ENCODE results near the gene JMJD8. TPM values are rescaled to one million over a fixed set of nuclear protein-coding genes. Genes with fewer than 3 reads are reported as not detected.

The JMJD8 gene
- total and polyA plus RNA-seq, 7 donors = 18.7 to 93.4 (median 52.8) TPM

DNA sequence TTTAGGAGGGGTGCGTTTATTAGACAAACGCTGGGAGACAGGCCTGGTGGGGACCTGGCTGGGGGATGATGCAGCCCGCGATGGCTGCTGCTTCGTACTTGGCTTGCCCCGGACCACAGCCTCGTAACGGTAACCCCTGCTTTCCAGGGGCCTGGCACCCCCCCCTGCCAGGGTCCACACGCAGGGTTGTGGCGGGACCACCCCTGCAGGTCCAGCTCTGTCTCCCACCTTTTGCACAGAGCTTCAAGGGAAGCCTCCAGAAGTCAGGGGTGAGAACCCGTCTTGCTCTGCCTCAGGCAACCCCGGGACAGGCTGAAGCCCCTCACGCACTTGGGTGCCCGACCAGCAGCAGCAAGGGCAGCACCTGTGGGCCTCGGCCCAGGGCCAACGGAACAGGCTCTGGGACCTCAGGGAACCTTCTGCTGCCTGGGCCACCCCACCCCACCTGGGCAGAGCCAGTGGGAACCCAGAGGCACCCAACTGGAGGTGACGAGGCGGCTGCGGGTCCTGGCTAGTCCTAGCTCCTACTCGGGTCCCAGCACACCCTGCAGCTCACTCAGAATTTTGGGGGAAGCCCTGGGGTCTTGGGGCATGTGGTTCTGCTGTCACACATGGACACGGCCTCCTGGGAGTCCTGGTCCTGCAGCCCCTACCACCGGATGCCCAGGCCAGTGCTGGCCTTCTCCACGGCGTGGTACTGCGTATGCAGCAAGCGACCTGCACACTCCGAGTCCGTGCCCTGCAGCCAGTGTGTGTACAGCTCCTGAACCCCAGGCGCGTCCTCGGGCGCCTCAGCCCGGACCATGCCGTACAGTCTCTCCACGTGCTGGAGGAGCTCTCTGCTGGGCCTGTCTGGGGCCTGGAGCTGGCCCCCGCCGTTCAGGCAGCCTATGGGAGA lies 45.9 kb upstream of the JMJD8 start:
- WGBS, 2 donors = 91 to 92% methylated on average over 37 of the region's 37 CpGs
- DNase-seq = no peak
- H3K27me3 ChIP-seq = peaks cover 27 to 43% (median 30%) of the 10 kb centered on the region in 3 donors
- H3K36me3 ChIP-seq = peaks cover 0 to 36% (median 17%) of the 10 kb centered on the region in 4 donors
- intact Hi-C loops (cut with DNase I) = no loop called here
- TF ChIP-seq POLR2A (IDR thresholded peaks at IDR 0.05) (no peak), EP300 (IDR thresholded peaks at IDR 0.05) (no peak), POLR2AphosphoS5 (IDR thresholded peaks at IDR 0.05) (no peak)
- TF ChIP-seq, protein P1, sequence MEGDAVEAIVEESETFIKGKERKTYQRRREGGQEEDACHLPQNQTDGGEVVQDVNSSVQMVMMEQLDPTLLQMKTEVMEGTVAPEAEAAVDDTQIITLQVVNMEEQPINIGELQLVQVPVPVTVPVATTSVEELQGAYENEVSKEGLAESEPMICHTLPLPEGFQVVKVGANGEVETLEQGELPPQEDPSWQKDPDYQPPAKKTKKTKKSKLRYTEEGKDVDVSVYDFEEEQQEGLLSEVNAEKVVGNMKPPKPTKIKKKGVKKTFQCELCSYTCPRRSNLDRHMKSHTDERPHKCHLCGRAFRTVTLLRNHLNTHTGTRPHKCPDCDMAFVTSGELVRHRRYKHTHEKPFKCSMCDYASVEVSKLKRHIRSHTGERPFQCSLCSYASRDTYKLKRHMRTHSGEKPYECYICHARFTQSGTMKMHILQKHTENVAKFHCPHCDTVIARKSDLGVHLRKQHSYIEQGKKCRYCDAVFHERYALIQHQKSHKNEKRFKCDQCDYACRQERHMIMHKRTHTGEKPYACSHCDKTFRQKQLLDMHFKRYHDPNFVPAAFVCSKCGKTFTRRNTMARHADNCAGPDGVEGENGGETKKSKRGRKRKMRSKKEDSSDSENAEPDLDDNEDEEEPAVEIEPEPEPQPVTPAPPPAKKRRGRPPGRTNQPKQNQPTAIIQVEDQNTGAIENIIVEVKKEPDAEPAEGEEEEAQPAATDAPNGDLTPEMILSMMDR (IDR thresholded peaks at IDR 0.05) = no peak
- no peak overlapping the region for H3K4me3 ChIP-seq
- no peaks in the 10 kb centered on the region for H3K9me3 ChIP-seq
- peaks cover 0 to 33% (median 27%) of the 10 kb centered on the region in 4 donors for H3K4me1 ChIP-seq
- no peak overlapping the region for H3K27ac ChIP-seq

DNA sequence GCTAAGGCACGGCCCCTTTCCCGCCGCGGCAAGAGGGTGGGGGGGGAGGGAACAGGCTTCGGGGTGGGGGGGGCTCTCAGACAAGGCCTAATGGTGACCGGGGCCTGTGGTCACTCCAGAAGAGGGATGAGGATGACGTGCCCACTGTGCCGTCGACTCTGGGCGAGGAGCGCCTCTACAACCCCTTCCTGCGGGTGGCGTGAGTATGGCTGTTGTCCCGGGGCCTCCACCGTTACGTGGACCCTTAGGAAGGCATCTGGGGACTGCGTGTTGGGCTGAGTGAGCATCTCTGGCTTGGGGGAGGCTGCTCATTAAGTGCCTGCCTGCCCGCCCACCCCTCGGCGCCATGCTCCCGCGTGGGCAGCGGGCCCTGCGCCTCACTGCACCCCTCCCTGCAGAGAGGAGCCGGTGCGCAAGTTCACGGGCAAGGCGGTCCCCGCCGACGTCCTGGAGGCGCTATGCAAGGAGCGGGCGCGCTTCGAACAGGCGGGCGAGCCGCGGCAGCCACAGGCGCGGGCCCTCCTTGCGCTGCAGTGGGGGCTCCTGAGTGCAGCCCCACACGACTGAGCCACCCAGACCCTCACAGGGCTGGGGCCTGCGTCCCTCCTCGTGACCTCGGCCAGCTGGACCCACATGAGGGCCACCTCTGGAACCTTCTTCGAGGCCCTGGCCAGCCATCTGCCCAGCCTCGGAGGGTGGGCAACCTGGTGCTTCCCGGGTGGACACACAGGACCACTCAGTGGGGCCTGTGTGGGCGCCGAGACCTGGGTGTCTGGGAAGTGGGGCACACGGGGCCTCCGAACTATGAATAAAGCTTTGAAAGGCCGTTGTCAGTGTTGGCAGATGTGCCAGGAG lies 45.0 kb upstream of the JMJD8 start:
- no peak overlapping the region for H3K27ac ChIP-seq
- peaks cover 0 to 33% (median 27%) of the 10 kb centered on the region in 4 donors for H3K4me1 ChIP-seq
- H3K4me3 ChIP-seq = no peak overlapping the region
- DNase-seq = no peak
- intact Hi-C loops (cut with DNase I) = no loop called here
- H3K36me3 ChIP-seq = peaks cover 0 to 27% (median 11%) of the 10 kb centered on the region in 4 donors
- no peak for TF ChIP-seq POLR2A (IDR thresholded peaks at IDR 0.05)
- TF ChIP-seq EP300 (IDR thresholded peaks at IDR 0.05) = no peak
- no peak for TF ChIP-seq POLR2AphosphoS5 (IDR thresholded peaks at IDR 0.05)
- TF ChIP-seq, protein P1 (IDR thresholded peaks at IDR 0.05) = no peak
- WGBS, 2 donors = 71 to 75% methylated on average over 55 of the region's 55 CpGs
- peaks cover 27 to 45% (median 30%) of the 10 kb centered on the region in 3 donors for H3K27me3 ChIP-seq
- H3K9me3 ChIP-seq = no peaks in the 10 kb centered on the region

DNA sequence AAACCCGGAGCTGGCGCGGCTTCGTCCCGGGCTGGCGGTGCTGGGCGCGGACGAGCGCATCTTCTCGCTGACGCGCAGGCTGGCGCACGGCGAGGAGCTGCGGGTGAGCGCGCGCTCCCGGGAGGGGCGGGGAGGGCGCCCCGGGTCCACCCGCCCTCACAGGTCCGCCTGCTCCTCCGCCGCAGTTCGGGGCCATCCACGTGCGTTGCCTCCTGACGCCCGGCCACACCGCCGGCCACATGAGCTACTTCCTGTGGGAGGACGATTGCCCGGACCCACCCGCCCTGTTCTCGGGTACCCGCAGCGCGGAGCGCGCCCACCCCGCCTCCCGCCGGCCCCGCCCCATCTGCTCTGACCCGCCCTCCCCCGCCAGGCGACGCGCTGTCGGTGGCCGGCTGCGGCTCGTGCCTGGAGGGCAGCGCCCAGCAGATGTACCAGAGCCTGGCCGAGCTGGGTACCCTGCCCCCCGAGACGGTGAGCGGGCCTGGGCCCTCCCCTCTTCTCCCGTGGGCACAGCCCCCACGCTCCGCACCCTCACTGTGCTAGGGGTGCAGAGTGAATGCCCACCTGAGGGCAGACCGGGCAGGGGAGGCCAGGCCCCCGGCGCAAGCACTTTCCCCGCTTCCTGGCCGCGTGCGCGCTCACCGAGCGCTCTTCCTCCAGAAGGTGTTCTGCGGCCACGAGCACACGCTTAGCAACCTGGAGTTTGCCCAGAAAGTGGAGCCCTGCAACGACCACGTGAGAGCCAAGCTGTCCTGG lies 44.2 kb upstream of the JMJD8 start:
- intact Hi-C loops (cut with DNase I) = no loop called here
- peak; percentile 83 for DNase-seq
- TF ChIP-seq POLR2A (IDR thresholded peaks at IDR 0.05) = no peak
- TF ChIP-seq EP300 (IDR thresholded peaks at IDR 0.05) = no peak
- TF ChIP-seq, protein P1 (IDR thresholded peaks at IDR 0.05) = no peak
- peak in 2 of 4 donors; percentile 24 to 36 for TF ChIP-seq POLR2AphosphoS5 (IDR thresholded peaks at IDR 0.05)
- WGBS, 2 donors = 1% methylated on average over 80 of the region's 80 CpGs
- Histone ChIP-seq H3K36me3 (peaks cover 0 to 19% (median 7%) of the 10 kb centered on the region in 4 donors), H3K27me3 (peaks cover 27 to 45% (median 30%) of the 10 kb centered on the region in 3 donors), H3K4me1 (peaks cover 0 to 33% (median 27%) of the 10 kb centered on the region in 4 donors), H3K27ac (no peak overlapping the region), H3K4me3 (peak overlapping the region; percentile 17 to 53 (median 46)), H3K9me3 (no peaks in the 10 kb centered on the region)

DNA sequence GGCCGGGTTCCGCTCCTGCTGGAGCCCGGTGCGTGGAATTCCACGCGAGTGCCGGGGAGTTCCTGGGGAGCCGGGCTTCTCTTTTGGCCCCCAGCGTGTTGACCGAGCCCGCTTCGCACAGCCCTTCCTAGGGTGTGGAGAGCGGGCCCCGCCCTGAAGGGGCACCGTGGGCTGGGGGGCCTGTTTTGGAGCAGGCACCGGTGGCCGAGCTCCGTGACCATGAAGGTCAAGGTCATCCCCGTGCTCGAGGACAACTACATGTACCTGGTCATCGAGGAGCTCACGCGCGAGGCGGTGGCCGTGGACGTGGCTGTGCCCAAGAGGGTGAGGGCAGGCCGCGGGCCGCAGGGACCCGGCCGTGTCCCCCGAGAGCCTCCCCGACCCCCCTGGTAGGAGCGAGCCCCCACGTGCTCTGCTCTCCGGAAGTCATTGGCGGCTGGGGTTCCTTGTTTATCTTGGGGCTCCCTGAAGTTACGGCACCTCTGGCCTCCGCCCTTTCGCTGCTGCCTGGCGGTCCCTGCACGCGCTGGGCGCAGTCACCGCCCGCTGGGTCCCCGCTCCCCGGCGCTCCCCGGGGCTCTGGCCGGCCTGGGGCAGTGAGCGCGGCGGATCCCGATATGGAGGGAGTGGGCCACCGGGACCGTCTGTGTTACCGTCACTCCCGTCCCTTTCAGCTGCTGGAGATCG lies 43.3 kb upstream of the JMJD8 start:
- peak in 1 of 4 donors; percentile 13 for TF ChIP-seq POLR2AphosphoS5 (IDR thresholded peaks at IDR 0.05)
- no peak for TF ChIP-seq POLR2A (IDR thresholded peaks at IDR 0.05)
- peaks cover 0 to 10% (median 1%) of the 10 kb centered on the region in 4 donors for H3K36me3 ChIP-seq
- H3K4me1 ChIP-seq = peaks cover 0 to 33% (median 27%) of the 10 kb centered on the region in 4 donors
- intact Hi-C loops (cut with DNase I) = no loop called here
- no peak overlapping the region for H3K27ac ChIP-seq
- 1% methylated on average over 61 of the region's 61 CpGs for WGBS, 2 donors
- peaks cover 27 to 45% (median 30%) of the 10 kb centered on the region in 3 donors for H3K27me3 ChIP-seq
- peak overlapping the region; percentile 17 to 53 (median 46) for H3K4me3 ChIP-seq
- H3K9me3 ChIP-seq = no peaks in the 10 kb centered on the region
- no peak for DNase-seq
